NT2/D1 (cell line): Measurements from ENCODE around the gene IFNG-AS1.

Experiments used
- DNase-seq: peaks from one replicate; pipeline ENCODE4 v3.0.0-alpha.2; 2011; ENCODE audit warnings: low read depth, low spot score
- H3K27me3 ChIP-seq: 2 replicates; pipeline ENCODE4 v1.6.0; 2011; ENCODE audit warnings: mild to moderate bottlenecking; ENCODE audit not compliant: insufficient read length, insufficient read depth
- H3K36me3 ChIP-seq: 2 replicates; pipeline ENCODE4 v1.6.1; 2011; ENCODE audit warnings: mild to moderate bottlenecking, low read length, mixed read lengths; ENCODE audit not compliant: insufficient read depth, insufficient read length
- H3K4me1 ChIP-seq: 2 replicates; pipeline ENCODE4 v1.5.1; 2011; ENCODE audit not compliant: insufficient read depth, insufficient read length
- H3K4me3 ChIP-seq: 2 replicates; pipeline ENCODE4 v1.5.1; 2011; ENCODE audit warnings: low read depth; ENCODE audit not compliant: insufficient read length
- H3K9ac ChIP-seq: 2 replicates; pipeline ENCODE4 v1.6.0; 2011; ENCODE audit warnings: low read depth; ENCODE audit not compliant: insufficient read length
- H3K9me3 ChIP-seq: 2 replicates; pipeline ENCODE4 v1.5.1; 2011; ENCODE audit warnings: mild to moderate bottlenecking, low read length; ENCODE audit not compliant: insufficient read depth
- SUZ12 ChIP-seq: IDR thresholded peaks from 2 replicates; pipeline ENCODE4 v1.6.1; 2011; ENCODE audit not compliant: insufficient read length, insufficient read depth; ENCODE audit errors: extremely low read depth
- YY1 ChIP-seq: IDR thresholded peaks from 2 replicates; pipeline ENCODE4 v1.6.1; 2011; ENCODE audit not compliant: insufficient read length, insufficient read depth
- ZNF274 ChIP-seq: IDR thresholded peaks from 2 replicates; pipeline ENCODE4 v1.6.1; 2011; ENCODE audit warnings: mild to moderate bottlenecking, low read depth, low read length

The IFNG-AS1 gene

DNA sequence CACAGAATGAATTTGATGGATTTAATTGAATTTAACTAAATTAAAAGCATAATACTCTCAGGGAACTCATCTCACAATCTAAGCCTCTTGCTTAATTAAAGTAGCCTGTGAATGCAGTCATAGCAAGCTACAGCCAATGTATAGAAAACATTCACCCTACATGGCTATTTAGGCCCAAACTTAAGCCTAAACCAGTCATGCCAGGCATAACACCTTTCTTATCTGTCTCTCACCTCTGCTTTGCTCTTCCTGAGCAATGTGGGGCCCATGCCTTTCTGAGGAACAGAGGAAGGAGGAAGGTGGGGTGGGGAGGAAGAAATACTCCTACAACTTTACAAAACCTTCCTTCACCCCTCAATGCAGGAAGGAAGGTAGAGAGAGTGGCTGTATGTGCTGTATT, 29.1 kb downstream of the IFNG-AS1 start:
- H3K27me3 ChIP-seq, result no peaks in the 10 kb centered on the region
- no peak overlapping the region for H3K9ac ChIP-seq
- no peak for DNase-seq
- no peaks in the 10 kb centered on the region for H3K36me3 ChIP-seq
- peaks cover 8% of the 10 kb centered on the region; the same call in 1 of the 2 replicates for H3K9me3 ChIP-seq
- no peak overlapping the region for H3K4me3 ChIP-seq
- no peaks in the 10 kb centered on the region for H3K4me1 ChIP-seq
- TF ChIP-seq SUZ12 (no peak), ZNF274 (no peak), YY1 (no peak)

GRCh38 chr12:68020049-68020448, 30.8 kb downstream of the IFNG-AS1 start:
- H3K36me3 ChIP-seq, result no peaks in the 10 kb centered on the region
- peaks cover 8% of the 10 kb centered on the region; the same call in 1 of the 2 replicates for H3K9me3 ChIP-seq
- TF ChIP-seq ZNF274, result no peak
- no peak for TF ChIP-seq SUZ12
- TF ChIP-seq YY1, result no peak
- no peak overlapping the region for H3K4me3 ChIP-seq
- H3K4me1 ChIP-seq, result no peaks in the 10 kb centered on the region
- H3K27me3 ChIP-seq, result no peaks in the 10 kb centered on the region
- no peak overlapping the region for H3K9ac ChIP-seq
- no peak for DNase-seq

- H3K9me3 ChIP-seq, result peaks cover 8% of the 10 kb centered on the region; the same call in 1 of the 2 replicates
- DNase-seq, result no peak
- no peaks in the 10 kb centered on the region for H3K27me3 ChIP-seq
- no peaks in the 10 kb centered on the region for H3K36me3 ChIP-seq
- H3K4me3 ChIP-seq, result no peak overlapping the region
- TF ChIP-seq YY1 (no peak), SUZ12 (no peak)
- no peaks in the 10 kb centered on the region for H3K4me1 ChIP-seq
- H3K9ac ChIP-seq, result no peak overlapping the region
Measured at GRCh38 chr12:68020699-68021098, 31.5 kb downstream of the IFNG-AS1 start.

DNA sequence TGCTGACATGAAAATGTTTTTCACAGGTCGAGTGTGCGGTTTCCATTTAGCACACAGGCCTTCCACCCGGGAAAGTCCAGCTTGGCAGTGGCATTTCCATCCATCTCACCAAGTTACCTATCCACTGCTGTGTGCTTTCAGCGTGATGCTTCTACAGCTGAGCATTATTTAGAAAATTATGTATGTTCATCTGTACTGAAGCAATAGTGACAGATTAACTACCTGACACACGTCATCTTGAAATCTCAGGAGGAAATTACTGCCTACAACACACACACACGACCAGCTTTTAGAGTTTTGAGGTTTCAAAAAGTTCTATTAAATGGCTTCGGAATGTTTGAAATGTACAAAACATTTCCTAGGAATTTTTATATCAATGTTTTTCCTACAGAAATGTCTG, 39.4 kb downstream of the IFNG-AS1 start:
- DNase-seq, result no peak
- Histone ChIP-seq H3K4me1 (no peaks in the 10 kb centered on the region), H3K9me3 (no peaks in the 10 kb centered on the region; the same call in 1 of the 2 replicates), H3K4me3 (no peak overlapping the region), H3K36me3 (no peaks in the 10 kb centered on the region), H3K27me3 (no peaks in the 10 kb centered on the region), H3K9ac (no peak overlapping the region)
- no peak for TF ChIP-seq YY1
- TF ChIP-seq SUZ12, result no peak

DNA sequence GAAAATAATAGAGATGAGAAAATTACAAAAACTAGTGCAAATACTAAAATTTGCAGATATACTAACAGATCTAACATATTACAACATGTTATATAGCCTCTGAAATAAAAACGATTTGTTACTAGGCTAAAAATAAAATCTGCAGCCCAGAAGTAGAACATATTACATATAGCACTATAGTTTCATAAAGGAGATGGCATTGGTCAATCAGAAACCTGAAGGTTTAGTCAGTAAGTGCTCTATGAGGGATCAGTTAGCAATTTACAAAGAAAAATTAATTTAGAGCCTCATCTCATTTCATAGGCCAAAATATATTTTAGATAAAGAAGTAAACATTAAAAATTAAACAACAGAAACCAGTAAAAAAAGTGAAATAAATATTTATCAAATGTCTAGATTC, 41.0 kb downstream of the IFNG-AS1 start:
- H3K4me1 ChIP-seq, result no peaks in the 10 kb centered on the region
- no peak overlapping the region for H3K9ac ChIP-seq
- no peaks in the 10 kb centered on the region; the same call in 1 of the 2 replicates for H3K9me3 ChIP-seq
- no peak for DNase-seq
- no peaks in the 10 kb centered on the region for H3K36me3 ChIP-seq
- no peak overlapping the region for H3K4me3 ChIP-seq
- TF ChIP-seq ZNF274, result no peak
- no peak for TF ChIP-seq YY1
- TF ChIP-seq SUZ12, result no peak
- no peaks in the 10 kb centered on the region for H3K27me3 ChIP-seq

DNA sequence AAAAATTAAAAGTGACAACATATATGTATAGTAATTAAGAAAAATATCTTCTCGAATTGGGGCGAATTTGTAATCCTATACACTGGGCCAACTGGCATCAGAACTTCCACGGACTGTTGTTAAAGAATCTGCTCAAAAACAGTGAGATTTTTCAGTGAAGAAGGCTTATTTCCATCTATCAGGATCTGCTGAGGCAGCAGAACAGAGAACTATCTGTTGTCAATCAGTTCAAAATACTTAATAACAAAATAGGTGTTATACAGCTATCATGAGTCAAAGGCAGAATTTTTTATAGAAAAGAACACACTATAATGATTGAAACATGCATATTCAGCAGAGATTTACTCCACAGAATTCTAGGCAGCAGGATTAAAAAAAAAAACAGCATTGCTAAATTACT, 41.9 kb downstream of the IFNG-AS1 start:
- H3K4me3 ChIP-seq, result no peak overlapping the region
- H3K36me3 ChIP-seq, result no peaks in the 10 kb centered on the region
- H3K27me3 ChIP-seq, result no peaks in the 10 kb centered on the region
- no peak overlapping the region for H3K9ac ChIP-seq
- no peaks in the 10 kb centered on the region for H3K4me1 ChIP-seq
- DNase-seq, result no peak
- no peak for TF ChIP-seq YY1
- TF ChIP-seq SUZ12, result no peak
- TF ChIP-seq ZNF274, result no peak
- H3K9me3 ChIP-seq, result no peaks in the 10 kb centered on the region; the same call in 1 of the 2 replicates

- no peaks in the 10 kb centered on the region for H3K27me3 ChIP-seq
- no peak for TF ChIP-seq ZNF274
- no peak for TF ChIP-seq YY1
- TF ChIP-seq SUZ12, result no peak
- H3K36me3 ChIP-seq, result no peaks in the 10 kb centered on the region
- no peak for DNase-seq
- H3K4me3 ChIP-seq, result no peak overlapping the region
- H3K9me3 ChIP-seq, result no peaks in the 10 kb centered on the region; the same call in 1 of the 2 replicates
- no peaks in the 10 kb centered on the region for H3K4me1 ChIP-seq
- no peak overlapping the region for H3K9ac ChIP-seq
Measured at GRCh38 chr12:68031881-68032739, 42.9 kb downstream of the IFNG-AS1 start.
